NCI-H2107 (cell line): ENCODE results near the gene SGSM1.
A peak's percentile ranks its signal among the peaks of the same experiment; 100 is the strongest.

ENCODE experiments used
- DNase-seq: peaks from one replicate; lab custom pipeline; 2025; lab: John Stamatoyannopoulos, UW

The SGSM1 gene

DNA sequence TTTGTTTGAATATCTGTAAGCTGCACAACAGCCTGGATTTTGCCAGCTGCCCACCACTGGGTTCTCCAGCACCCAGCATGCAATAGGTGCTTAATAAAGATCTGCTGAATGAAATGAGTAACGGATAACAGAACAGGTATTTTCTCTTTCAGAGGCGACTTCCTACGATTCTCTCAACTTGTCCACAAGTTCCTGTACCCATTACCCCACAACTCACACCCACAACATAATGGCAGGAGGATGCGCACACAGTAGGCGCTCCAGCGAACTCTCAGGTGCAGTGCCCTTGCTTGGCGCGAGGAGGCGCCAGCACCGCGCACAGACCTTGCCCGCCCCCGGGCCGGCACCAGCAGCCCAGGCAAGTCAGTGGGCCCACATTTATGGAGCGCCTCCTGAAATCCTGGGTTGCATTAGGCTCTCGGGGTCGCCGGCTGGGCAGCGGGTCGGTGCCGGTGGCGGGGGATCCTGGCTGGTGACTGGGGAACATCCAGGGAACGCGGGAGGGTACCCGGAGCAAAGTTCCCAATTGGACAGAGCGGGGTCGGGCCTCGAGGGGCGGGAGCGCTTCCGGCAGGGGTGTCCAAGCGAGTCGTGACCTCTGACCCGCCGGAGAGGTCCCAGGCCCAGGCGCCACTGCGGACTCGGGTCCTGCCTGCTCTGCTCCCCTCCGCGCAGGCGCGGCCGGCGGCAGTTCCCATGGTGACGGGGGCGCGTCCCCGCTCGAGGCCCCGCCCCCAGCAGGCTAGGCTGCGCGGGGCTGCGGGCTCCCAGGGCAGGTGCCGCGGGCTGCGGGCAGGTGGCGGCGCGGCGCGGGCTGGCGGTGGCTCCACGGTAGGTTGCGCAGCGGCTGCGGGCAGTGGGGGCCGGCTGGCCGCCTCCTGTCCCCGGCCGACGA lies 146.2 kb downstream of the SGSM1 start, which contains the start of gene KIAA1671:
KIAA1671 (plus strand) TSS at position 775 of the 895 bp plus-strand sequence. CDS start 75,284 bp downstream, outside the sequence.
- DNase-seq: peak; percentile 37

DNA sequence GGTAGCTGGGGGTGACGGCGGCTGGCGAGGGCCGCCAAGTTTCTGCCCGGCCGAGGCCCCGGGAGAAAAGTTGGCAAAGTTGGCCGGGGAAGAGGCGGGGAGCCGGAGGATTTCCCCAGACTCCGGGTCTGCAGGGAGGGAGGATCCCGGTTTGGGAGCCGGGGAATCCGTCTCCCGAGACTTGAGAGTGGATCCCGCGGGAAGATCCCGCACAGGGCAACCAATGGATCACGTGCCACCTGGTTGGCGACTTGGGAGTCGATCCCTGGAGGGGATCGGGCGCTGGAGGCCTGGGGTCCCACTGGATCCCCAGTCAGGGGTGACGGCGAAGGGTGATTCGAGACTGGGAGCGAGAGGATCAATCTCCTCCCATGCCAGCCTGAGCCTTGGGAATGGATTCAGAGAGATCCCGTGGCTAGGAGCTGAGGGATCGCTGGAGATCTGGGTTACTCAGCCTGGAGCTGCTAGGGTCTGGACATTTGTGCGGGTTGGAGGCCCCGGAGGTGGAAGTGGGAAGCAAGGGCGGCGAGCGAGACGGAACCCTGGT lies 146.9 kb downstream of the SGSM1 start:
- DNase-seq: no peak

DNA sequence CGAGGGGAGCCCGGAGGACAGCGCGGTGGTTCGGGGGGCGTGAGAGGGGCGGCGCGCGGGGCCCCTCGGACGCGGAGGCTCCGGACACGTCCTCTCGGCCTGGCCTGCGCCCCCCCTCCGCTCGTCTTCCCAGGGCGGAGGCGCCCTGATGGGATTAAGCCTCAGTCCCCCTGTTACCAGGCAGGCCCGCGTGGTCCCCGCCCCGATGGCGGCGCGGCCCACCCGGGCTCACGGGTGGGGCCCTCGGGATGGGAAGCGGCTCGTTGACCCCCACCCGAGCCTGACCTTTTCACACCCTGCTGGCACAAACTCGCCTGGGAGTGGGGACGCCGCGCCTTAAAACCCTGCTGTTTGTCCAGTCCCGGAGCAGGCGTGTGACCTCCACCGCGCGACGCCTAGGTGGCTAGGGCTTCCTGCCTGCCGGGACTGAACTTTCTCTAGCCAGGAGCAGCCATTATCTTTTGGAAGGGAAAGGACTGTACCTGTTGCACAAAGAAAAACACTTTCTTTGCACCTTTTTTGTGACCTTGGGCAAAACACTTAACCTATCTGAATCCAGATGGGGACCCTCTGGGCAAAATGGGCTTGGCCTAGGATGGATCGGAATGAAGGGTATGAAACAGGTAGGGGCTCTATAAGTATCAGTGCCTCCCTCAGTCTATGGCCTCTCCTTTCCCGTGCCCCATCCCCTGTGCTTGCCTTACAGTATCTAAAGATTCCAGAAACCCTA lies 147.5 kb downstream of the SGSM1 start:
- no peak for DNase-seq

DNA sequence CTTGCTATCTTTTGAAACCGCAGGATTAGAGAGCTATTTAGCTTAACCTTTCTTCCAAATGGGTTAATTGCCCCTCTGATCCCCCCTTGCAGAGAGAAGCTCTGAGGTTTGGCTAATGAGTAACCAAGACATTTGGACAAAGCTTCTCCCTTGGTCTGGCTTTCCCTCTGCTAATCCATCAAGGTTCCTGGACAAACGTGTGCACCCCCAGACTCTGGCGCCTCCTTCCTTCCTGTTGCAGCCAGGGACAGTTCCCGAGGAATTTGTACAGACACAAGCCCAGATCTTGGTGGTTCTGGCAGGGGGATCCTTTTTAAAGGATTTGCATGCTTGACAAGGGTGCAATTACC lies 148.1 kb downstream of the SGSM1 start:
- DNase-seq: no peak

DNA sequence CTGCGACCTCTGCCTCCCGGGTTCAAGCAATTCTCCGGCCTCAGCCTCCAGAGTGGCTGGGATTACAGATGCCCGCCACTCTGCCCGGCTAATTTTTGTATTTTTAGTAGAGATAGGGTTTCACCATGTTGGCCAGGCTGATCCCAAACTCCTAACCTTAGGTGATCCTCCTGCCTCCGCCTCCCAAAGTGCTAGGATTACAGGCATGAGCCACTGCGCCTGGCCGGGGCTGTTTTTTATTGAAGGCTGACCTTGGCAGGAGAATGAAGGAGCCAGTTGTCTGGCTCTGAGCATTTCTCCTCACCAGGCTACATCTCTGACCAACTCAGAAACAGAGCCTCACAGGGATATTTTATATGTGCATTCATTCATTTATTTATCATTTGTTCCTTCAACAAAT lies 148.8 kb downstream of the SGSM1 start:
- no peak for DNase-seq

DNA sequence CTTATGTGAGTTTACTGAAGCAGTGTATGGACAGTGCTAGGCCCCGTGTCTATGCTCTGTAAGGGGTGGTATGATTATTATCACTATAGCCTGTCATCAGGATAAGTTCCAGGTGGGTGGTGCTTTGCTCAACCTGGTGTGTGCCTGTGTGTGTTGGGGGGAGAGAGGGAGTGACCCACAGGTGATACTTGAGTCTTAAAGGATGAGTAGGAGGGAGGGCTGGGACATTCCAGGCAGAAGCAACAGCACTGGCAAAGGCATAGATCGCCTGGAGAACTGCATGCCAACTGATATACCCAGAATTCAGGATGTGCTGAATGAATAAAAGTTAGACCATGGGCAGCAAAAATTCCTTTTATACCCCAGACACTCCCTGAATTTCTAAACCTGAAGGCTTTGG lies 151.0 kb downstream of the SGSM1 start:
- DNase-seq: no peak

DNA sequence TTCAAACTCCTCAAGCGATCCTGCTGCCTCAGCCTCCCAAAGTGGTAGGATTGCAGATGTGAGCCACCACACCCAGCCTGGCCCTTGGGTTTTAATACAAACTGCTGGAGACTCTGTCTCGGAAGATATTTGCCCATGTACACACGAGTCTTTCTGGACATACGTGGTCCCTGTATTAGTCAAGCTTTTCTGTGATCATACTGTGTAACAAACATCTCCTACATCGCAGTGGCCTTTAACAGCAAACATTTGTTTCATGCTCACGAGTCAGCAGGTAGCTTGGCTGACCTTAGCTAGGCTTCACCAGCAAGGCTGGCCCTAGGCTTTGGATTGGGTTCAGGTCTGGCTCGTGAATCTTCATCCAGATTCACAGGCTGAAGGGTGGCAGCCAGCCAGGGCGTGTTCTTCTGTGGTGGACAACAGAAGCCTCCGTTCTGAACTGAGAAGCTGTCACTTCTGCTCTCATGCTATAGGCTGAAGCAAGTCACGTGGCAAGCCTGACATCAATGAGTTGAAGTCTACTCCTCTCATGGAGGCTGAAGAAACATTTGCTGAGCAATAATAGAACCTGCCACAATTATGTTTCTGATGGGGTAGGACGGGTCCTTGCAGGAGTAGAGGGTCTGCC lies 155.3 kb downstream of the SGSM1 start:
- DNase-seq: no peak

DNA sequence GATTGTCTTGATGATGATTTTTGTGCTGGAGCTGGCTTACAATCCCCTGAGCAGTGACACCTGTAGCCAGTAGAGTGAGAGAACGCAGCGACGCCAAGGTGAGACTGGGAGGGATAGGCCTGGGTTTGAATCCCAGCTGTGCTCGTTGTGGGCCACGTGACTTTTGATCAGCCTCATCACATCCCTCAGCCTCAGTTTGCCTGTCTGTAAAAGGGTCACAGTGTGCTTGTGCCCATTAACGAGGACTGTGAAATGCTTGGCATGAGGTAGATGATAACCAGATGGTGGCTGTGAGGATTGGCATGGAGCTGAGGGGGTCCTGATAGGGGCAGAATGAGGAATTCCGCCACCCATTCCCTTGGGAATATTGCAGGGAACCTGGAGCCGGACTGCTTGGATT lies 156.1 kb downstream of the SGSM1 start:
- no peak for DNase-seq

DNA sequence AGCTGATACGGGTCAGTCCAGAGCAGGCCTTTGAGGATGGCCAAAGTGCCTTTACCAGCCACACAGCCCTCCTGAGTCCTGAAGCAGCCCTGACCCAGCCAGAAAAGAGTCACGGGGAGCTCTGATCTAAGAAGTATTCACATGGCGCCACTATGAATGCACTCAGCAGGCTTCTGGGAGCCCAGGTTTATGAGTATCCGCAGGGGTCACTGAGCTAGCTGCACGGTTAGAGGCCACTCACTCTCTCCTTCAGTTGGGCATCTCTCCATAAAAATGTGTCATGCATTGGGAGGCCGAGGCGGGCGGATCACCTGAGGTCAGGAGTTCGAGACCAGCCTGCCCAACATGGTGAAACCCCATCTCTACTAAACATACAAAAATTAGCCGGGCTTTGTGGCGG lies 156.8 kb downstream of the SGSM1 start:
- no peak for DNase-seq

DNA sequence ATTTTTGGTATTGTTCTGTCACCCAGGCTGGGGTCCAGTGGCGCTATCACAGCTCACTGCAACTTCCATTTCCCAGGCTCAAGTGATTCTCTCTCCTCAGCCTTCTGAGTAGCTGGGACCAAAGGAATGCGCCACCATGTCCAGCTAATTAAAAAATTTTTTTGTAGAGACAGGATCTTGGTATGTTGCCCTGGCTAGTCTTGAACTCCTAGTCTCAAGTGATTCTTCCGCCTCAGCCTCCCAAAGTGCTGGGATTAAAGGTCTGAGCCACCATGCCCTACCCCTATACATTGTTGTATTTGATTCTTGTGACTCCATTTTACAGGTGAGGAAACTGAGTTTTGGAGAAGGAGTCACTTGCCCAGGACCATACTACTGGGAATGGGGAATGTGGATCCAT lies 158.4 kb downstream of the SGSM1 start:
- DNase-seq: no peak

DNA sequence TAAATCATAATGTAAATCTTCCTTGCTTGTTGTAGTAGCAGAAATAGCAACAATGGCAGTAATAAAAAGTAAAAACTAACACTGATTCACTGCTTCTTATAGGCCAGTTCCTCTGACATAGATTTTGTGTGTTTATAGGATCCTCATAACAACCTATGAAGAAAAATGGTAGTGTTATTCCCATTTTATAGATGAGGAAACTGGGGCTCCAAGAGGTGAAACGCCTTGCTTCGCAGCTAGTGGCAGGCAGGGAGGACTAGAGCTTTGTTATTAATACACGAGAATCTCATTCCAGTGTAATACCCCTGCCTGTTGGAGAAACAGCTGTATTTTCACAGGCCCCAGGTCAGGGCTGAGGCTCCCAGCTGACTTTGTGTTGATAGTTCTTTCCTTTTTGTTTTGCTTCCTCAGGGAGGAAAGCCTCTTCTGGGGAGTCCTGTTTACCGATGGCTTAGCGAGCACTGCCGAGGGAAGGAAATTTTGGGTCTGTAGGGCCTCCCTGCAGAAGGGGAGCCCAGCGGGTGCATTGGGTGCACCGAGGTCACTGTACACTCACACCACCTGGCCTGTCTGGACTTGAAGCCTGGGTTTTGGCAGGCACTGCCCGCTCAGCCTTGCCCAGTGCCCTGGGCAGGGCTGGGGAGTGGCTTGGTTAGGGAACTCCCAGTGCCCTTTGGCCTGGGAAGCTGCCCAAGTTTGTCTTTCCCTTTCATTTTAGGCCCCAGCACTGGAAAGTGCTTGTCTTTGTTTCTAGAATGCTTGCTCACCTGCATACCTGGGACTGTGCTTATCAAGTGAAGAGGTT lies 160.0 kb downstream of the SGSM1 start:
- no peak for DNase-seq

DNA sequence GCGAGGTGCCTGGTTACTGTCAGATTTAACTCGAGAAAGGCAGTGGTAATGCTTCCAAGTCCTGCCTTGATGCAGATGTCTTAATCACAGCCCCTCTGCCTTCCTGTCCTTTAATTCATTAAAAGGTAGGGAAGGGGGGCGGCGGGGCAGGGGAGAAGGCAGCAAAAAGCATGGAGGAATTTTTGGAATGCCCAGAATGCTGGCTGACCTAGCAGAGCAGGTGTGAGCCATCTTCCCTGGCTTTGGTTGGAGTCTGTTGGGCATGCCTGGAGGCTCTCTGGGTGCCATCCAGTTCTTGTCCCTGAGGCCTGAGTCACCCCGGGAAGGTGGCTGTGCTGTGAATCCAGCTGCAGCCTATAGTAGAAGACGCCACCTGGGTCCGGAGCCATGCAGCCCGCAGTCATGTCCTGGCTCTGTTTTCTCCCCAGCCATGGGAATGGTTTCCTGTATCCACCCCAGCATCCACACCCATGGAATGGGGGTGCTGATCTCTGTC lies 162.1 kb downstream of the SGSM1 start:
- DNase-seq: no peak

DNA sequence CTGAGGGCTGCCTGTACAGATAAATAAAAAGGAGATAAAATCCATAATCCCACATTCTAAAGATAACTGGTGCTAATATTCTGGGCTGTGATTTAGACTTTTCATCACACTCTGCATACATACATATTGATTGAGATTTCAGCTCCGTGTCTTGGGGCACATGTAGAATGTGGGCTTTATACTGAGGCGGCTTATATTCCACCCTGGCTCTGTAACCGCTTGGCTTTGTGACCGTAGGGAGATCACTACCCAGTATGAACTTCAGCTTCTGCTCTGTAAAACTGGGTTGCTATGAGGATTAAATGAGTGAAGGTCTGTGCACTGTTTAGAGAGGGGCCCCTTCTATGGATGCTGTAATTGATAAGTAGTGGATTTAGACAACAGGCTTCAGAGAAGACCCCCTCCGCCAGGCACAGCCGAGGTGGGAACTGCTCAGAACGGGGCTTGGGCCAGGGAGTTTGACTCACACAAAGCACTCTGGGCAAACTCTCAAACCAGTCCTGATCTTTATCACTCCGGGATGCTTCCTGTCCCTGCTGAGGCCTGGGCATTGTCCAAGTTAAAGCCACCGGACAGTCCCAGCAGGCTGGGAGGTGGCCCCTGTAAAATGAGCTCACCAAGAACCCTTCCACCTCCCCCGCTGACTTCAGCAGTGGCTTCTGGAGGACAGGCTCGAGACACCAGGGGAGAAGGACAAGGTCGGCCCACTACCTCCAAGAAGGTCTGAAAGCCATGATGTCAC lies 163.7 kb downstream of the SGSM1 start:
- no peak for DNase-seq

DNA sequence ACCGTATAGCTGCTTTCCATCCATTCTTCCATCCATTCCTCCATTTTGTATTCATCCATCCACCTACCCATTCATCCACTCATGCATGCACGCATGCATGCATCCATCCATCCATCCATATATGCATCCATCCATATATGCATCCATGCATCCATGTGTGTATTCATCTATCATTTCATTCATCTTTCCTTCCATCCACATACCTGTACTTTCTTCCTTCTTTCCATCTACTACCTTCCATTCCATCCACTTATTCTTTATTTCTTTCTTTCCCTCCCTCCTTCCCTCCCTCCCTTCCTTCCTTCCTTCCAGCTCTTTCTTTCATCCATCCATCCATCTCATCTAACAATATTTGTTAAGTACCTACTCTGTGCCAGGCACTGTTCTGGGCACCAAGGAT lies 166.4 kb downstream of the SGSM1 start:
- DNase-seq: no peak

DNA sequence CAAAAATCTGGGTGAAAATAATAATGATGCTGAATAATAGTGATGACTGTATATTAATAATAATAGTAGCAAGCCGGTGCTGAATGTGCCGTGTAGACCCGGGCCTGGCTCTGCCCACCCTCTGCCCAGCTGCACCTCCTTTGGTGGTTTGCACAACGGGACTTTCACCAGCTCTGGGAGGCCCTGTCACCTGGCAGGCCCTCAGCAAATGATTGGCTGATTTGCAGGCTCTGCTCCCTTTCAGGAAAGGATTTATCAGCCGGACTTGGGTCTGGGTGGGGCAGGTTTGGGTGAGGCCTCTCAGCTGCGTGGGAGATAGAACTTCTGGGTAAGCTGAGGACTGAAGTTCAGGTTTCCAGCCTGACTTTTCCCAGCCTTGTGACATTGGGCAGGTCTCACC lies 167.9 kb downstream of the SGSM1 start:
- DNase-seq: no peak

DNA sequence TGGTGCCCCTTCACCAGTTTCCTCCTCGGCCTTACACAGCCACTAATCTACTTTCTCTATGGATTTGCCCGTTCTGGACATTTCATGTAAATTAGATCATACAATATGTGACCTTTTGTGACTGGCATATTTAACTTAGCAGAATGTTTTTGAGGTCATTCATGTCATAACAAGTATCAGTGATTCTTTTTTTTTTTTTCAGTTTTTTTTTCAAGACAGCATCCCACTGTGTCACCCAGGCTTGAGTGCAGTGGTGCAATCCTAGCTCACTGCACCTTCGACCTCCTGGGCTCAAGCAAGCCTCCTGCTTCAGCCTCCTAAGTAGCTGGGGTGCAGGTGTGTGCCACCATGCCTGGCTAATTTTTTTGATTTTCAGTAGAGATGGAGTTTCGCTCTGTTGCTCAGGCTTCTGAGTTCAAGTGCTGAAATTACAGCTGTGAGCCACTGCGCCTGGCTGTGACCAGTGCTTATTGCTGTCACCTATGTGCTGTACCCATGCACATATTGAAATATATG lies 169.2 kb downstream of the SGSM1 start:
- no peak for DNase-seq

DNA sequence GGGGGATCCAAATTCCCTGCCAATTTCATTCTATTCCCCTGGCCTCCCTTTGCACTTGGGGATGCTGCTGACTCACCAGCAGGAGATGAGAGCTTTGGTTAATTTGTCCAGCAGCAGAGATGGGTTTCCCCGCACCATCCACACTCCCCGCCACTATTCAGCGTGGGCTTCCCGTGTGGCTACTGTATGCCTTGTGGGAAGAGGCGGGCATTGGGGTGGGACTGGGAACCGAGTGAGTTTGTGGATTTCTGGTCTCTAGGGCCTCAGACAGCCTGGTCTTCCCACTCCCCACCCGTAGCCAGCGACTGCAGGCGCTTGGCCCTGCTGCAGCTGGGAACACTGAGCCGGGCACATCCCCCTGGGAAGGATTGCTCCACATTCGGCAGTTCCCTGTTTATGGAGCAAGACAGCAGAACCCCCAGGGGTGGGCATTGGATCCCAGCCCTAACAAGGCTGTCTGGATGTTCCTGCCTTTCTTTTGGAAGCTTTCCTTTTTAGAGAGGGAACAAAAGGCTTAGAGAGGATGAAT lies 169.9 kb downstream of the SGSM1 start:
- DNase-seq: no peak

DNA sequence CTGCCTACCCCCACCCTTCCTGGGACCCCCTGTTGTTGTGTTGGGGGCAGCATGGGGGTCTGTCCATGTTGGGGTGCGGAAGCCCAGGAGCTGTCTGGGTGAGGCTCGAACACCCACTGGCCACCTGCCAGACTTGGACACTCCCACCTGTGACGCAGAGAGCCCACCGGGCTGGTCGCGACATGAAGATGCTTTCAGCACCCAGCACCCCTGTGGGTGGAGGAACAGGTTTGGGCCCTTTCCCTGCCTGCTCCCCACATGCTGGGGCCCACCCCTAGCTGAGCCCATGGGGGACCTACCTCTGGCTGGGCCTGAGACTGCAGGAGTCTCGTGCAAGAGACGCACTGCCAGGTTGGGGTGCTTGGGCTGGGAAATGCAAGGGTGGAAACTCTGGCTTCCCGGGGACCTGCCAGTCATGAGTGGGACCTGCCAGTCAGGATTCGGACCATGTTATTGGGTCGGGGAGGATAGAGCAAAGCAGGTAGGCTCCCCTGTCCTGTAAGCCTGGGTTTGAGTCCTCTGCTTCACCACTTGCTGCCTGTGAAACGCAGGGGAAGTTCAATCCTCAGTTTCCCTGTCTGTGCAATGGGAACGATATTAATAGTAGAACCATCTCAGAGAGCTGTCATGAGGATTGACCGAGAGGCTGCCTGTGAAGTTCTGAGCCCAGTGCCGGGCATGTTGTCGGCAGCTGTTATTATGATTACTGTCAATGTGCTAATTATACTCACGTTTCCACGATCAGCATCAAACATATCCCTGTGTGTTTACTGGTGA lies 170.6 kb downstream of the SGSM1 start:
- DNase-seq: no peak
